CD1c-positive myeloid dendritic cell (primary cell): ENCODE measurements around the gene LOXL4.

Experiments used
- DNase-seq: peaks from one replicate; pipeline ENCODE4 v3.0.0-alpha.2; 2016; ENCODE audit errors: extremely low spot score

The LOXL4 gene

DNA sequence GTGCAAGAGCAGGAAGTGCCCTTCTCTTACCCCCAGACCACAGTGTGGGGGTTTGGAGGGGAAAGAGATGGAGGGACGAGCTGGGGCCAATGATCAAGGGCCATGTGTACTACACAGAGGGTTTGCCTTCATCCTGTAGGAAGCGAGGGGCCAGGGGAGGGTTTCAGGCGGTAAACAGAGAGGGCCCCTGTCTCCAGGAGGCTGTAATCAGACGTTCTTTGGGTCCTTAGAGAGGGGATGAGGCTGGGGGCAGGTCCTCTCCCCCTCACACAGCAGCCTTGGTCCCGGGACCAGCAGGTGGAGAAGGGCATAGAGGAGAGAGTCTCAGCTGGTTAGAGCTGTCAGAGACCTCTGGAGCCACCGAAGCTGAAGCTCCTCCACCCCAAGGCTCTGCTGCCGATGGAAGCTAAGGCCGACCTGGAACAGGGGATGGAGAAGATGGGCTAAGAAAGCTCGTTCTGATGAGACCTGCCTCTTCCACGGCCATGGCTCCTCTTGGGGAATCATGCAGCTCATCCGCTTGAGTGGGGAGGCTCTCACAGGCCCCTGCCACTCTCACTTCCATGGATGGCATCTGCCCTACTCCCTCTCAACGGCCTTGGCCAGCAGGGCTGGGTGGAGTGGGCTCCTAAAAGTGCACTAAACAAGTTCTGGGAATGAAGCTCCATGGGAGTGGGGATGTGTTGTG lies 3.5 kb downstream of the LOXL4 start:
- DNase-seq: no peak

DNA sequence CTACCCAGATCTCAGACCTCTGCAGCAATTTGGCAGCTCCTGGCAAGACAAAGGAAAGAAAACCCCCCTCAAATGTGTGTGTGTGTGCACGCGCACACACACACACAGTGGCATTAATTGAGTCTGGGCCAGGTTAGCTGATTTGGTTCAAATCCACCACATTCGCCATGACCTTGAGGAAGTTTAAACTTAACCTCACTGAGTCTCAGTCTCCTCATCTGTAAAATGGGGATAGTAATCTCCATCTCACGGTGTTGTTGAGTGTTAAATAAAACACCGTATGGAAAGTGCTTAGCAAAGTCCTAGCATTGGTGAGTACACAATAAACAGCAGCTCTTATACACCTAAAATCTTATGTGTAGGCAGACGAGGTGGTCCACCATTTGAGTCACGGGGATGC lies 4.9 kb downstream of the LOXL4 start:
- DNase-seq: no peak

DNA sequence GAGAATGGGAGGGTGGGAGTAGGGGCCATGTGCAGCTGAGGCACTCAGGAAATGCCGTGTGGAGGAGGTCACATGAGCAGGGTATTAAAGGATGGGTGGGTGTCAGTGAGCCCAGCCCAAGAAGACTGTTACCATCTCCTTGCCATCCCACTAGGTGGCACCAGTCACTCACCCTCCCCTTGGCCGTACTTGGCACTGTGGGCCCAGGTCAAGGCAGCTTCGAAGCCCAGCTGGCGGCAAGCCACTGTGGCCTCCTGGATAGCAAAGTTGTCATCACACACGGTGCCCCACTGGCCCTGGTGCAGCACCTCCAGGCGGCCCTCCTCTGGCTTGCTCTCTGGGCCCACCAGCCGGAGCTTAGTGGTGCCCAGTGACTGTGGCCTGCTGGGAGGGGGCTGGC lies 5.4 kb downstream of the LOXL4 start:
- peak; percentile 53 for DNase-seq

DNA sequence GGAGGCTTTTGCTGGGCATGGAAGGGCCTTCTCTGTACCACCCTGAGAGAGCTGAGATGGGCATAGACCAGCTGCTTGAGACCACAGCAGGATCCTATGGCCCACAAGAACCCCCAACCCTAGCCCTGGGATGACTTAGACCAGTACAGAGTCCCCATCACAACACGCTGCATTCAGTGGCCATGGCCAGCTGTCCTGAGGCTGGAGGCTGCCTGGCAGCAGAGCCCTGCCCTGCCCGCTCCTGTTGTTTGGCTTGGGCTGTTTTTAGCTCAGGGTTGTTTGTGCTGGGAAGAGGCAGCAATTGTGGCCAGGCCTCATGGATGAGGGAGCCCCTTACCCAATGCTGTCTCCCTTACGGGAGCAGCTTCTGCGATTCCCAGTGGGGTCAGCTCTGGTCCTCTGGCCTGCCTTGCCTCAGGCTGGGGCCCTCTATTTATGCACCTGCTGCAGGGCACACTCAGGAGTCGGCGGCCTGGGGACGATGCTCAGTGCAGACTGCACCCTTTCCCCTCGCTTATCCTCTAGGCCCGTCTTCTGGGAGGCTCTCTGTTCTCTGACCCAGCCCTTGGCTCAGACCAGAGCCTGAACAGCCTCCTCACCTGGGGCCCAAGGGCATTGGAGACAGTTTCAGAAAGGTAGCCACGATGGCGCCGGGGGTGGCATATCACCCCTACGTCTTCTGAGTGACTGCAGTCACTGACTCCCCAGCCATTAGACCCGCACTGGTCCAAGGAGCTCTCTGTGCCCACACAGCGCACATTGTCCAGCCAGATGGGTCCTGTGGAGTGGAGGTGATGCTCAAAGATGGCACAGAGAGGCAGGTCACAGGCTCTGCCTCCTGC lies 6.3 kb downstream of the LOXL4 start:
- DNase-seq: no peak

DNA sequence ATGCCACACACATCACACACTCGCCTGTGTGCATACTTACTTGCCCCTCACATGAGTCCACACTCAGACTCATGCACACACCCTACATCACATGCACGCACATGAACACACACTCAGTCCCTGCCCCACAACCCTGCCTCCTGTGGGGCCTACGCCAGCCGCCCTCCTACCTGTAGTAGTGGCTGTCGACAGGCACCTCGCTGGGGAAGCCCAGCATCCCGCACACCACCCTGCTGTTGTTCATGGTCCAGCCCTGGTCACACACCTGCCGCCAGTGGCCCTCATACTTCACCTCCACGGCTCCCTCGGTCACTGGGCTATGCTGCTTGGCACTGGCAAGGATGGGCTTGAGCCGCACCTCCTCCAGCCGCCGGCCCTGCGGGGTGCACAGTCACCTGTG lies 7.2 kb downstream of the LOXL4 start:
- no peak for DNase-seq

DNA sequence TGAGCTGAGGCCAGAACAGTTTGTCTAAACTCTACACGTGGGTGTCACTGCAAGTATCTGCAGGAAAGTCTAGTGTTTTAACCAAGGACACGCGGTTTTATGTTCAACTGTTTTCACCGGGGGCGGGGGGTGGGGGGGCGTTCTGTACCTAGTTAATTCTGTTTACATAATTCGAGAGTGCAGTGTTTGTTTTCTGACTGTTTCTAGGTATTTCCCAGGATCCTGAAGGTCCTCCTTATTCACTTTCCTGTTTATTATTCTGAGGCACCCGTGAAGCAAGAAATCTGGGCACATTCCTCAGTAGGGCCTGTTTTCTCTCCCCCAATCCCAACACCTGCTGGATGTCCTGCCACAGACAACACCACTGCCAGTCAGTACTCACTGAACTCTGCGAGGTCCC lies 7.6 kb downstream of the LOXL4 start:
- no peak for DNase-seq

DNA sequence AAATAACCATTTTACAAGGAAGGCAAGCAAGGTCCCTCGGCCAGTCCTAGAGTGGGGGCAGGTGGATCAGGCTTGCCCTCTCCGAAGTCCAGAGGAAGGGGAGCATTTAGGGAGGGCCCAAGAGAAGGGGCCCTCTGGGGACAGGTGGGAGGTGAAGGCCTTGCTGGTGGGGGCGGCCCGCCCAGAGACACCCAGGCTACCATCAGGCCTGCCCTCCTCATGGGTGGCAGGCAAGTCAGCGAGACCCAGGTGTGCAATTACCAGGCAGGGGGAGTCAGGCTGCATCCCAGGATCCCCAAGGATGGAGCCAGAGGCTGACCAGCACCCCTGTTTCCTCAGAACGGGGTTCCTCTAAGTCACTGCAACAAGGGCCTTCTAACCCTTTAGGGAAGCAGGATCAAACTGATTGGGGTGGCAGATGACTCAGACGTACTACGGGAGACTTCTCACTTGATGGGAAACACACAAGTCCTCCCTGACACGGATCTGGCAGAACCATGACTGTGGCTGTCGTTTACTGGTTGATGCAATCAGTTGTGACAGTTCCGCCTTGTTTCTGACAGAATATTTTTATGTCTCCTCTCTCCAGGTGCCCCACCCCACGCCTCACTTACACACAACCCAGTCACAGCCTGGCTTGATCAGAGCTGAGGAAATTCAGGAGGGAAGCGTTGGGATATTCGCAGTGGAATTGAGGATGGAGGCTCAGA lies 8.2 kb downstream of the LOXL4 start:
- peak; percentile 87 for DNase-seq

DNA sequence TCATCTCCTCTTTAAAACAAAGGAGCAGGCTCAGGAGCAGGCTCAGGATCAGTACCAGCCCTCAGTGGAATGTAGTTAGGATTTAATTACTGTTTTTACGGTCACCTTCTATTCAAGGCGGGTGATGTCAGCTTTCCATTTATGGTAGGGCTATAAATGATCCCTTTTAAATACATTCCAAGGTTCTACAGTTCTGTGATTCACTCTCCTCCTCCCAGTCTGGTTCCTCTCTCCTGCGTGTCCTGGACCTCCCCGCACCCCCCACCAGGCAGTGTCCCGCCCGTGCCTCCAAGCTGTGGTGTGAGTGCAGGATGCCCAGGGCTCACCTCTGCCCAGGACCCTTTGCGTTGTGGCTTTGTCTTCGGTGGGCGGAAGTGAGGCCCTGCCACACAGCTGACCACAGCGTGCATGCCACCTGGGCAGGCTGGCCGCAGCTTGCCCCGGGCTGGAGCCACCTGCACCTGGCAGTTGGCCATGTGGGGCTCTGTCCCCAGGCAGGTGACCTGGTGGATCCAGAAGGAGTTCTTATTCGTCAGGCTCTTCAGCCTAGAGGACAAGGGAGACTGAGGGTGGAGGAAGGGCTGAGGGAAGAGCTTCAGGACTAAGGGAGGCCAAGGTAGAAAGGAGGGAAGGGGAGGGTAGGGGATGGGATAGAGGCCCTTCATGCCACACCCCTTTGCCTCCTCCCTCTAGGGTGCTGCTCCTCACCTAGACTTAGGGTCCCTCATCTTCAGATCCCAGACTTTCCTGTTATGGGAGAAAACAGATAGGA lies 9.1 kb downstream of the LOXL4 start:
- DNase-seq: no peak

DNA sequence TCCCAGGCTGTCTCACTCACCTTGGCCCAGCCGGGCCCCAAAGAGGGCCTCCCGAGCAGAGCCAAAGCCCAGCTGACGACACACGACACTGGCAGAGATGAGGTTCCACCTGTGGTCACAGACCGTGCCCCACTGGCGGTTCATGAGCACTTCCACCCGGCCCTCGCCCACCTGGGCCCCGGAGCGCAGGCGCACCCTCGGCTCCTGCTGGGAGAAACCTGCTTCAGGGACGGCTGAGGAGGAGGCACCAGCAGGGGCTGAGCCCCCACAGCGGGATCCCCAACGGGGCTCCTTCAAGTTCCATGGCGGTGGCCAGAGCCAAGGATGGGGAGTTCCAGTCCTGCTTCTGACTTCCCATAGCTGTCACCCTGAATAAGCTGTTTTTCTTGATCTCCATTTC lies 10.0 kb downstream of the LOXL4 start:
- DNase-seq: no peak

DNA sequence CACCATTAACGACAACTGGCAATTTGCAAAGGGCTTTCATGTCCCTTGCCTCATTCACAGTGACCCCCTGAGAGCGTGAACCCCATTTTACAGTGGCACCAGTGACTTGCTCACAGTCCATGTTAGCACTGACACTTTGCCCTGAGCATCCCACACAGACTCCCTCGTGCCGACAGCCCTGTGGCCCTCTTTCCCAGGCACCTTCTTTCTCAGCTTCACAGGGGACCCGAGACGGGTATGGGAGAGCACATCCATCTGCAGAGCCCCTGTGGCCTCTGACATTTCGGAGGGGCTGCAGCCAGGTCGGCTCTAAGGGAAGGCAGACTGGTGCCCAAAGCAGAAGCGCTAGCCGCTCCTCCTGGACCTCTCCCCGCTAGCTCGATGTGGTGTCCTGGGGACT lies 10.8 kb downstream of the LOXL4 start:
- no peak for DNase-seq

DNA sequence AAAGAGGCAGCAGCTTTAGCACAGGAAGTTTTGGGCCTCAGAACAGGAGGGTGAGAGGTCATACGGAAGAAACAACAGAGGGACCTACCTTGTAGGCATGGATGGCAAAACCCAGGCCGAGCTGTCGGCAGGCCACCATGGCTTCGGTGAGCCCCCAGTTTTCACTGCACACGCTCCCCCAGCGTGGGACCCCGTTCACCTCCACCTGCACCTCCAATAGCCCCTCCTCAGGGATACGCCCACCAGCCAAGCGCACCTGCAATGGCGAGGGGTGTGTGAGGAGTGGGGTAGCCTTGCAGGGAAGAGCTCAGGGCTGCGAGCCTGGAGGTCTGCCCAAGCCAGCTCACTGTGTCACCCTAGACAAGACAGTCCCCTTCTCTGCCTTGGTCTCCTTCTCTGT lies 11.3 kb downstream of the LOXL4 start:
- no peak for DNase-seq

DNA sequence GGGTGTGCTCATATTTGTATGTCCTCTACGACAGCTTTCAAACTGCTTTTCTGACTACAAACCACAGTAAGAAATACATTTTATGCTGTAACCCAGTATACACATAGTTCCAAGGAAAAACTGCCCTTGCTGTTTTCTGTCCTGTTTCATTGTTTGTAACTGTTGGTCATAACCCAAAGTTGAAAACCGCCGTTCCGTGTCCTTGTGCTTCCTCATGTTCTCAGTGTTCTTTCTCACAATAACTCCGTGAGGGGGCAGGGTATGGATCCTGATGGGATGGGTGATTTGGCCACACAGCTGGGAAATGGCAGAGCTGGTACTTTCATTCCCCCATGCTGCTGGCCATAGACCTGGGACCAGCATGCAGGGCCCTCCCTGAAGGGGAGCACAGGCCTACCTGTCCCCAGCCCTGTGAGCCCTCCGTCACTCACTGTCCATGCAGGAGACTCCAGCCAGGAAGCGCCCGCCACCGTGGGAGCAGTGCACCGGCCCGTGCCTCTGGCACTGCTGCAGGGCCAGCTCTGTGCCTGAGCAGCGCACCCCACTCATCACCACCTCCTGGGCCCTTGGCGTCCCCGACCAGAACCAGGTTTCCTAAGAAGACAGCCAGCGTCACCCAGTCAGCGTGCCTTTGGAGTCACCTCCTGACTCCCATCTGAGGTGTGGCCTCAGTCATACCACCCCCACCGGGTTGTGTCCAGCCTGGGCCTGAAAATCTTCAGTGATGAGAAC lies 12.7 kb downstream of the LOXL4 start:
- DNase-seq: no peak

DNA sequence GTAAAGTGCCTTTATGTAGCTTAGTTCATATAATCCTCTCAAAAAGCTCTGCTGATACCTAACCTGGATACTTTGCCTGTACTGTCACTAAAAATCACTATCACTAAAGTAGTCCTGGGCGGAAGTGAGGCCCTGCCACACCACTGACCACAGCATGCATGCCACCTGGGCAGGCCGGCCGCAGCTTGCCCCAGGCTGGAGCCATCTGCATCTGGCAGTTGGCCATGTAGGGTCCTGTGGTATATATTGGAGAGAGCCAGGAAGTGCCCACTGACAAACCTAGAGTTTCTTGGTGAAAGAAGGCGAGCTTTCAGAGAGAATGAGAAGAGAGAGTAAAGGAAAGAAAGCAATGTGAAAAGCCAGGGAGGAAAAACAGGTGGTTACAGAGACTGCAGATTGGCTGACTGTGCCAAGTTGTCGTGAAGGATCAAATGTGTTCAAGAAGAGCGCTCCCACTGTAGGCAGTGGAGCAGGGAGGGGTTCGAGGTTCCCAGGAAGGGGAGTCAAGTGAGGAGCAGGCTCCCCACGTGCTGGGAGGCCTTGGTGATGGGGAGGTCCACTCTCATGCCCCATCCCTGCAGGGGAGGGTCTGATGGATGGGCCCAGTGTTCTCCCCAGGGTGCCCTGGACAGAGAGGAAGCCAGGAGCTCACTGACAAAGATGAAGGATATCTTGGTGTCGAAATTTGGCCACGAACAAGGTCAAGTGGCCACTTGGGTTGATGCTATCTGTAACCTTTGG lies 13.6 kb downstream of the LOXL4 start:
- no peak for DNase-seq

DNA sequence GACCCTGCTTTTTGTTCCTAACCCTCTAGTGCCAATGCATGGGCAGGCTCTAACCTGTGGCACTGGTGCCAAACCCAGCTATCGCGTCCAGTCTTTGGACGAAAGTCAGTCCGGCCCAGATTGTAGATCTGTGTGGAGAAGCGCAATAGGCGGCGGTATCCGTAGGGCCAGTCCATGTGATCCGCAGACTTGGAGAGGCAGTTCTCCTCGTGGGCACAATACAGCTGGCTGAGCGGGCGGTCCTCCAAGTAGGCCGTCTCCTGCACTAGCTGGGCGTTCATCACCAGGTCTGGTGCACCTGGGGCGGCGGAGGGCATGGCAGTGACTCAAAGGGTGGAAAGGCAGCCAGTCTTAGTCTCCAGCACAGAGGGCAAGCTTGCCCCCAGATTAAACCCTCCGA lies 14.5 kb downstream of the LOXL4 start:
- no peak for DNase-seq

DNA sequence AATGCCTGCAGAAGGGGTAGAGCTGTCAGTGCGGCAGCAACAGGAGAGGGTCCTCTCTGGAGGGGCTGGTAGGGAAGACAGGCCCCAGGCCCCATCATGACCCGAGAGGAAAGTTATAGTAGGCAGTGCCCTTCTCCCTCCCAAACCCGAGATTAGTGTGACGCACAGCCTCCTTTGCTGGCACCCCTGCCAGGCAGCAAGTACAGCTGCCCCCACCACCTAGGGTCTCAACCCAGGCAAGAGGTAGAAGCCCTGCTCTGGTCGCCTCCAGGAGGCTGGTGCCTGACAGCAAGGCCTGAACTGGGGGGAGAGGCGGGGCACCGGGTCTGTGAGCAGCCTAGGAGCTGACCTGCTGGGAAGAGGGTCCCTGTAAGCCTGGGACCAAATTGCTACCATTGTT lies 15.5 kb downstream of the LOXL4 start:
- DNase-seq: no peak

DNA sequence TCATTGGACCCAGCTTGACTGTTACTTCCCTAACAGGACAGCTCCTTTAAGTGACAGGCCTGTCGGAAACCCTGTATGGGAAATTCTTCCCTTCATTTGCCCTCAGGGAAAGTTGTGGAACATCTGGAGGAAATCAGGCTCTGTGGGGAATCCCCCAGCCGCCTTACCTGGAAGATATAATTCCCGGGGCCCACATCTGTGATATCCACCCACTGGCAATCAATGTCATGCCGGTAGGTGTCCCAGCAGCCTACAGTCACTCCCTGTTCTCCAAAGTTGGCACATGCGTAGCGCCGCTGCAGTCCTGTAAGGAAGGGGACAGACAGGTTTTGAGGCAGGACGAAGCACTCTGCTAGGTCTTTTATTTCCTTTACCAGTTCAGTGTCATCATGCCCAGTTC lies 16.6 kb downstream of the LOXL4 start:
- no peak for DNase-seq

DNA sequence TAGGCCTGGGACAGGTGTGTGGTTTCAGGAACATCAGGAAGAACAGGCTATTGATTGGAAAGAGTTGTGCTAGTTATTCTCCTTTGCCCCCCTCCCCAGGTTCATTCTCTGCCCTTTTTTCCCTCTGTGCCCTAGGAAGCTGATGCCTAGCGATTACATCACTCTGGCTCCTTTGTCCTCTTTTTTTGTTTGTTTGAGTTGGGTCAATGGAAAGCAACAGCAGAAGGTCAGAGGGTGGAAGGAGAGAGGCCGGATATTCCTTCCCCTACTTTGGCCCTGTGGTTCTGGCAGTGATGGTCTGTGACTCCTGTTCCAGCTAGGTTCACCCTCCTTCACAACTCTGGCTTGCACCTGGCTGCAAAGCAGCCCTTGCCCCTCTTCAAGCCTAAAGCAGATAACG lies 18.9 kb downstream of the LOXL4 start:
- DNase-seq: no peak

DNA sequence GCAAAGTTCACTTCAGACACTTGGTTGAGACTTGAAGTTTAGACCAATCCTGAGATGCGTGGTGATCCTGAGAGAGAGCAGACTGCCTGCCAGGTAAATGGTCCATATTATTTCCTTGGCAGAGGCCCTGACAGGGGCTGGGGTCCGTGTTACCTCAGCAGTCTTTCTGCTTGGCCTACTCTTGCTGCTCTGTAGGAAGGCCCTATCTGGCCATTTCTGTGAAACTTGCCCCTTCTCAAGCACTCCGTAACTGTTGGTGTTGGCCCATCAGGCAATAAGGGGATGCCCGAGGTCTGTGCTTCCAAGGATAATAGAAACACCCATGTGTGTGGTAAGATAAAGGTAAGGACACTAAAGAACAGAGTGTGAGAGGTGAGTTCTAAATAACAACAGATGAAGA lies 20.0 kb downstream of the LOXL4 start:
- no peak for DNase-seq

DNA sequence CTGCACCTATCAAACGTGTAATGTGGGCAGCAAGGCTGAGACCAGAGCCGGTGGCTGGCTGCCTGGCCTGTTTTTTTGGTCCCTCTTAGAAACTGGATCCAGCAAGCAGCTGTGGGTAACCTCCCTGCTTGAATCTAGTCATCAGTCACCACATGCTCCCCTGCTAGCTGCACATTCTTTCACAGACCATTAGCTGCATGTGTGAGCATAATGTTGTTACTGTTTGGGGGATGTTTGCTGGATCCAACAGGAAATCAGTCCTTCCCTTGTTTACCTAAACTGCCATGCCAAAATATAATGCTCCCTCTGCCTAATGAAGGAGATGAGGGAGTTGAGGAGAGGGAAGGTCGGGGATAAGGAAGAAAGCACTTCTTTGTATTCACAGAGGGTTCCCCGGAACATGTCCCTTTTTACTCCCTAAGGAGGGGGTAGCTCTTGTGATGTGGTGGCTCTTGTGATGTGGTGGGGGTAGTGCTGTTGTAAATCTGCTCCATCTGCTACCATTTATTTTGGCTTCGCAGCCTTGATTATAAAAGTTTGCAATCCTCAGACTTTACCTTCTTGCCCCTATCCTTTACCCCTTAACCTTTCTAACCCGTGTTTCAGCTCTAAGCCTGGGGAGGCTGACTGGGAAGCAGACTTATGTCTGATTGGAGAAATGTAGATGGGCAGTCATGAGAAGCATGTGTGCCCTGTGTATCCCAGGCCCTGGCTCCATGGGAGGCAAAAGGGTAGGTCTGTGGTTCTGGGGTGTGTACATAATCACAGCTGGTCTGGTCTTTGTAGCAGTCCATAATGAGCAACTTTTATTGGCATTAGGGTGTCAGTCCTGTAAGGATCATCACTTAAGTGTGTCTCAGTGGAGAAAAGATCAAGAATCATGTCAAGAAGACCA lies 20.8 kb downstream of the LOXL4 start:
- DNase-seq: no peak

DNA sequence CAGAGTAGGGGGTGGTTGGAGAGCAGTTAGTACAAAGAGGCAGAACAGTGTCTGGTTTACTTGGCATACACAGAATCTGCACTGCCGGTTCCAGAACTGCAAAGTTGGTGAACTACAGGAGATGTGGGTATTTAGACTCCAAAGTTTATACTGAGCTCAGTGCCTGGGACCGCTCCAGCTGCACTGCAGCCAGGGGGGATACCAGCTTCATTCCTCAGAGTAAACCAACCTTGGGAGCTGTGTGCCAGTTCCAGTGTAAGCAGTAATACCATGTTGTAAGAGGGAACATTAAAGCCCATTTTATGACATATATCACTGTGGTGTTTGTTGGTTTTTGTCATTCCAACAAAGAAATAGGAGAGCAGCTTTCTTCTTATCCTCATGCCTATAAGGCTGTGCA lies 23.4 kb downstream of the LOXL4 start:
- DNase-seq: no peak
